Left renal pelvis (tissue), 4 donors: ENCODE data around the gene SOX1. TPM values are rescaled to one million over a fixed set of nuclear protein-coding genes. Genes with fewer than 3 reads are reported as not detected.

Experiments used
- DNase-seq, 4 donors: peaks; one replicate each; pipeline ENCODE4 v3.0.0-alpha.2; 2013; ENCODE audit warnings: low read depth in 4 of 4, low spot score in 3 of 4
- polyA plus RNA-seq, 4 donors: library from polyadenylated mRNA; unstranded; fragments of 120-200 nt; gene quantifications; one replicate each; pipeline ENCODE4 v1.2.1, GENCODE V29; 2013; ENCODE audit not compliant: insufficient read length in 4 of 4

SOX1 gene
- polyA plus RNA-seq, 4 donors: not detected

GRCh38 chr13:112104881-112105234 lies 37.9 kb downstream of the SOX1 start:
- no peak for DNase-seq

GRCh38 chr13:112105244-112105681 lies 38.3 kb downstream of the SOX1 start:
- DNase-seq: no peak

- no peak for DNase-seq
Measured at GRCh38 chr13:112105892-112106291, 38.9 kb downstream of the SOX1 start.

- no peak for DNase-seq
Measured at GRCh38 chr13:112106478-112107141, 39.7 kb downstream of the SOX1 start.

- DNase-seq: no peak
Measured at GRCh38 chr13:112107289-112107688, 40.3 kb downstream of the SOX1 start.

GRCh38 chr13:112110479-112110878 lies 43.5 kb downstream of the SOX1 start:
- no peak for DNase-seq

- DNase-seq: no peak
Measured at GRCh38 chr13:112111239-112111857, 44.4 kb downstream of the SOX1 start.

GRCh38 chr13:112112534-112113276 lies 45.8 kb downstream of the SOX1 start:
- DNase-seq: no peak

GRCh38 chr13:112113348-112113747 lies 46.4 kb downstream of the SOX1 start:
- no peak for DNase-seq

GRCh38 chr13:112113851-112114250 lies 46.9 kb downstream of the SOX1 start:
- DNase-seq: no peak

GRCh38 chr13:112114391-112114790 lies 47.4 kb downstream of the SOX1 start:
- no peak for DNase-seq

GRCh38 chr13:112115403-112116091 lies 48.6 kb downstream of the SOX1 start:
- no peak for DNase-seq

GRCh38 chr13:112116187-112116950 lies 49.4 kb downstream of the SOX1 start:
- no peak for DNase-seq

GRCh38 chr13:112117258-112117954 lies 50.5 kb downstream of the SOX1 start:
- no peak for DNase-seq

GRCh38 chr13:112117955-112118302 lies 51.0 kb downstream of the SOX1 start:
- no peak for DNase-seq

- DNase-seq: no peak
Measured at GRCh38 chr13:112118451-112119064, 51.6 kb downstream of the SOX1 start.

GRCh38 chr13:112119192-112120030 lies 52.5 kb downstream of the SOX1 start:
- DNase-seq: no peak

GRCh38 chr13:112120031-112120373 lies 53.1 kb downstream of the SOX1 start:
- DNase-seq: no peak
